Activated gamma-delta T cell (primary cell): ENCODE measurements around the gene ARHGAP12.
"Not testable (repeated sequence)": the region's sequence is repeated elsewhere in the genome, so short reads cannot be mapped to it uniquely, and the experiment has no call there.

Experiments used
- DNase-seq: peaks from one replicate; lab custom pipeline; 2025; lab: John Stamatoyannopoulos, UW

The ARHGAP12 gene

DNA sequence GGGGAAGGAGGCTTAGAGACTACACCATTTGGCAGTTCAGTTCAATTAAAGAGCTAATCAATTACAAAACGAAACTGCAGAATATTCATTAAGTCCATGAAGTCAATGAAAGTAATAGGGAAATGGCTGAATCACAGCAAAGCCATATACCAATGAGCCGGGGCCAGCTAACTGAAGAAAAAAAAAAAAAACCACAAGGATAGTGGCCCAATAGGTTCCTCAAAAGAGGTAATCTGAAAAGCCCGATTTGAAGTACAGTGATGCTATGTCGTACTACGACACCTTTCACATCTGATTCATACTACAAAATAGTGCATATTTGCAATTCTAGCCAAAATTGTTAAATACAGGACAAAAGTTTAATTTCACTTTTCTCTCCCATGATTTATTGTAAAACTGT is 2.5 kb downstream of the ARHGAP12 start:
- no peak for DNase-seq

DNA sequence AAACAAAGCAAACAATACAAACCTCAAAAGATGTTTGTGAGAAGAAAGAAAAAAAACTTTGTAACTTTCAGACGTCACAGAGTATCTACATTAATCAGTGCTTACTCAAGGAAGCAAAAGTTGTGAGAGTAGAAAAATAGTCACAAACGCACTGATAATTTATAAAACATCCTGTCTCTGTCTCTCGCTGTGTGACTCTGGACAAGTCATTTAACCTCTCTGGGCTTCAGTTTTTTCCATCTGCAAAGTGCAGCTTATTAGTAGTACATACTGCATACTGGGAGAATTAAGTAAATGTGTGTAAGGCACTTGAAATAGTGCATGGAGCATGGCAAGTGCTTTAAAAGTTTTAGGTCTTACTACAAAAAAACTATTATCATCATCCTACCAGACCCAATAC is 3.8 kb downstream of the ARHGAP12 start:
- no peak for DNase-seq

DNA sequence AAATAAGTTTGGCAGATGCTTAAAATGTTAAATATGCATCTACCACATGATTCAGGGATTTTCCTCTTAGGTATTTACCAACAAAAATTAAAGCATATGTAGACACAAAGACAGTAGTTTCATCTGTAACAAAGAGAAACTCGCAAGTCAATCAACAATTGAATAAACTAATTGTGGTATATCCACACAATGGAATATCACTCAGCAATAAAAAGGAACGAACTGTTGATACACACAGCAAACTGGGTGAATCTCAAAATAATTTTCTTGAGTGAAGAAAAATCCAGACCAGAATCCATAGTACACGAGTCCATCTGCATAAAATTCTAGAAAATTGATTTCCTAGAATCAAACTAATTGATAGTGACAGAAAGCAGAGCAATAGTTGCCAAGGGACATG is 5.2 kb downstream of the ARHGAP12 start:
- DNase-seq = no peak

DNA sequence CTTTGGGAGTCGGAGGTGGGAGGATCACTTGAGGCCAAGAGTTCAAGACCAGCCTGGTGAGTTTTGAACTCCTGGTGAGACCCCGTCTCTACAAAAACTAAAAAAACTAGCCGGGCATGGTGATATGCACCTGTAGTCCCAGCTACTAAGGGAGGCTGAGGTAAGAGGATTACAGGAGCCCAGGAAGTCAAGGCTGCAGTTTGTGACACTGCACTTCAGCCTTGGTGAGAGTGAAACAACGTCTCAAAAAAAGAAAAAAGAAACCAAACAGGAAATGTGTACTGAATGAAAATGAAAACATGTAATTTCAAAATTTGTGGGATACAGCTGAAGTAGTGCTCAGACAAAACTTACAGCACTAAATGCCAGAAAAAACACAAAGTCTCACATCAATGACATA is 7.6 kb downstream of the ARHGAP12 start:
- DNase-seq = no peak

DNA sequence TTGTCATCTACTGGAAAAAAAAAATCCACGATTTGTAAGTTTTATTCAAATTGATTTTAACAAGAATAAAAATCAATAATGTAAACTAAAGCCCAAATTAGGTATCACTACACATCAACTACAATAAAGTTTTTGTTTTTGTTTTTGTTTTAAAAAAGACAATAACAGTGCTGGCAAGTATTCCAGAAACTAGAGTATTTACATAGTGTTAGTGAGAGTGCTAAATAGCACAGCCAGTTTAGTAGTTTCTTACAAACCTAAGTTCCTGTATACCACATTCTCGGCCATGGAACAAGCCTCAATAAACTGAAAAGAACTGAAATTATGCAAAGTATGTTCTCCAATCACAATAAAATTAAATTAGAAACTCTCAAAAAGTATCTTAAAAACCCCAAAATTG is 8.1 kb downstream of the ARHGAP12 start:
- DNase-seq = no peak

DNA sequence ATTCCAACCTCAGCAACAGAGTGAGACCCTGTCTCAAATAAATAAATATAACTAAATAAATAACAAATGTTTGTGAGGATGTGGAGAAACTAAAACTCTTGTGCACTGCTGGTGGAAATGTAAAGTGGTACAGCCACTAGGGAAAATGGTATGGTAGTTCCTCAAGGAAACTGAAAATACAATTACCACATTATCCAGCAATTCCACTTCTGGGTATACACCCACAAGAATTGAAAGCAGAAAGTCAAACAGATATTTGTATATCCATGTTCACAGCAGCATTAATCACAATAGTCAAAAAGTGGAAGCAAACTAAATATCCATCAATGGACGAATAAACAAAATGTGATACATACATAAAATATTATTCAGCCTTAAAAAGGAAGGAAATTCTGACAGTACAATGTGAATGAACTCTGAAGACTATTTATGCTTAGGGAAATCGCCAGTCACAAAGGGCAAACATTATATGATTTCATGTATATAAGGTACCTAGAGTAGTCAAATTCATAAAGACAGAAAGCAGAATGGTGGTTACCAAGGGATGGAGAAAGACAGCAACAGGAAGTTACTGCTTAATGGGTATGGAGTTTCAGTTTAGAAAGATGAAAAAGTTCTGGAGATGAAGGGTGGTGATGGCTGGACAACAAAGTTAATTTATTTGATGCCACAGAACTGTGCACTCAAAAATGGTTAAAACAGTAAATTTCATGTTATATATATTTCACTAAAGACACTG is 9.8 kb downstream of the ARHGAP12 start:
- no peak for DNase-seq

DNA sequence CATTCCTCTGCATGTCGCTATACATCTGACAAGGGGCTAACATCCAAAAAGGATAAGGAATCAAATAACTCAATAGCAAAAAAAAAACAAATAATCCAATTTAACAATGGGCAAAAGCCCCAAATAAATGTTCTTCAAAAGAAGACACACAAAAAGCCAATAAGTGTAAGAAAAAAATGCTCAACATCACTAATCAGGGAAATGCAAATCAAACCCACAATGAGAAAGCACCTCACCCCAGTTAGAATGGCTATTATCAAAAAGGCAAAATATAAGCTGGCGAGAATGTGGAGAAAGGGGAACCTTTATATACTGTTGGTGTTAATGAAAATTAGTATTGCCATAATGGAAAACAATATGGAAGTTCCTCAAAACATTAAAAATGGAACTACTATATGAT is 14.3 kb downstream of the ARHGAP12 start:
- DNase-seq = no peak

DNA sequence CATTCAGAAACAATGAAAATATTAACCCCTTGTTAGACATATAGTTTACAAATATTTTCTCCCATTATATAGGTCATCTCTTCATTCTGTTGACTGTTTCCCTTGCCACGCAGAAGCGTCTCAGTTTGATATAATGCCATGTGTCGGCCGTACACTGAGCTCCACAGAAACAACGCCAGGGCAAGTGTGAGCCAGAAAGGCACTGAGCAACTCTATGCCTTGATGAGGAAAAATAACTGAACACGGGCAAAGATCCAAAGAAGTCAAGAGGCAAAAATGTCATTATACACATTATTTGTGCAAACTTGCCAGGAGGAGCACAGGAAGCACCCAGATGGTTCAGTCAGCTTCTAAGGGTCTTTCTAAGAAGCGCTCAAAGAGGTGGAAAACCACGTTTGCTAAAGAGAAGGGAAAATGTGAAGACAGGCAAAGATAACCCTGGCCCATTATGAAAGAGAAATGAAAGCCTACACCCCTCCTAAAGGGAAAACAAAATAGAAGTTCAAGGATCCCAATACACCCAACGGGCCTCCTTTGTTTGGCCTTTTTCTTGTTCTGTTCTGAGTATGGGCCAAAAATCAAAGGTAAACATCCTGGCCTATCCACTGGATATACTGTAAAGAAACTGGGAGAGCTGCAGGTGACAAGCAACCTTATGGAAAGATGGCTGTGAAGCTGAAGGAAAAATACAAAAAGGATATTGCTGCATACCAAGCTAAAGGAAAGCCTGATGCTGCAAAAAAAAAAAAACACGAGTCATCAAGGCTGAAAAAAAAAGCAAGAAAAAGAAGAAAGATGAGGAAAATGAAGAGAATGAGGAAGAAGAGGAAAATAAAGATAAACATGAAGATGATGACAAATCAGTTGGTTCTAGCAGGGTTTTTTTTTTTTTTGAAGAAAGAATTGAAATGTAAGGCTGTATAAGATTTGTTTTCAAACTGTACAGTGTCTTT is 15.5 kb downstream of the ARHGAP12 start:
- no peak for DNase-seq

DNA sequence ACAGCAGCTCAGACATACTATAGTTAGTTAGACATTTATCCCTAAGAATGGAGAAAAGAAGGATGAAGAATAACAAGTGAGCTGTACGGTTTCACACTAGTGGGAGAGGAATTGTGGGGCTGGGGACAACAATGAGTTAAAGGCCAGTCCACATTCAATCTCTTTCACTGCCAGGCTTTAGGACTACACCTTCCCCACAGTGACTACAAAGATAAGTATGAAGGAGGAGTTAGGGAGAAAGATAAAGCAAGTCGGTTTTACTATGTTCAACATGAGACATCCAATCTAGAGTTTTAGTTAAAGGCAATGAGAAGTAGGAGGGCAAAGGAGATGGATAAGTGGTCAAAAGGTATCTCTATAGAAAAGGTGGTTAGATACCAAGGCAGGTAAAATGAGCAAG is 16.3 kb downstream of the ARHGAP12 start:
- no peak for DNase-seq

DNA sequence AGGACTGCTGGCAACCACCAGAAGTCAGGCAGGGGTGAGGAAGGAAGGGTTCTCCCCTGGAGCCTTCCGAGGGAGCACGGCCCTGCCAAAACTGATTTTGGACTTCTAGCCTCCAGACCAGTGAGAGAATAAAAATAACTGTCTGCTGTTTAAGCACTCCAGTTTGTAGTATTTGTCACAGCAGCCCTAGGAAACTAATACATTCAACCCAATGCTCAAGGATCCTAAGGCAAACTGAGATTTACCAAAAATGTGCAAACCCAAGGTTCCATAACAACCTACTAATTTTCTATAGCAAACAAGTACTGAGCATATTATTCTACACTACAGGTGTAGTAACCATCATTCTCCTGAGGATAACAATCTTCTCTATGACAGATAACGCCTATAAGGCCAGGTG is 18.6 kb downstream of the ARHGAP12 start:
- DNase-seq = no peak

DNA sequence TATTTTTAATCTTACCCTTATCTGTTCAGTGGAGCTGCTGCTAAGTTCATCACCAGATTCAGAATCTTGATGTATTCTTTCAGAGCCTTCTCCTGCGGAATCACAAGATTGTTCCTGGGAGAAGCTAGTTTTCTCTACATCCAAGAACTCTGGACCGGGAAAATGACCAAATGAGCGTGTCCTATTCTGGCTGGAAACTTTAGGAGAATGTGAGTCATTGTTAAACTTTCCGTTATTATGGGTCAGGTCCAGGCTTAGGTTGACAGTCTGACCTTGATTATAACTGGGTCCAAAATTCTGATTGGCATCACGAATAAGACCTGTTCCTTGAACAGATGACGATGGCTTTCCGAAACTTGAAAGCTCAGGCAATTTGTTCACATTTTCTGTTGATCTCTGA is 20.5 kb downstream of the ARHGAP12 start:
- no peak for DNase-seq

DNA sequence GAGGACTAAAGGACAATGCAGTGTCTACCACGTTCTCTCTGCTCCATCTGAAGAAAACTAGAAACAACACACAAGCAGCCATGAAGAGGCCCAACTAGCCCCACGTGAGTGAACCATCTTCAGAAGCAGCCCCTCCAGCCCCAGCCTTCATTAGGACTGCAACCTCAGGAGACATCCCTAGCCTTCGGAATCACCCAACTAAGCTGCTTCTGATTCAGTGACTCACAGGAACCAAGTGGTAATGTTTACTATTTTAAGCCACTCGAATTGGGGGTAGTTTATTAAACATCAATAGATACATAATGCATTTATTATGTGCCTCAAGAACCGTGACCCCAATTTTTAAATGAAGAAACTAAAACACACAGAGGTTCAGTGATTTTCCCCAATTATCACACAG is 22.6 kb downstream of the ARHGAP12 start:
- DNase-seq = no peak

DNA sequence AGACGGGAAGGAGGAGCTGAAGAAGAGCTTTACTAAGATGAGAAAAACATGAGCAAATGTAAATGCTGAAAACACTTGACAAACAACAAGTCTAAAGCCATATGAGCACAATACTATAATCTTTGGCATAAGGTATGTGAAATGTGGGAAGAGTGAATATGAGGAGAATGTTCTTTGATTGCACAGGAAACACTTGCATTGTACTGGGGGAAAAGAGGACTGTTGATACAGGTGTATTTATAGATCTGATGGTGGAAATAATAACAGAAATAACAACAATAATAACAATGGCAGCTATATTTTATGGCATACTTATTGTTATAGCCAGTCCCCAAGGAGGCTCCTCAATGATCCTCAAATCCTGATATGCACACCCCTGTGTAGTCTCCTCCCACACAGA is 23.0 kb downstream of the ARHGAP12 start:
- DNase-seq = no peak

DNA sequence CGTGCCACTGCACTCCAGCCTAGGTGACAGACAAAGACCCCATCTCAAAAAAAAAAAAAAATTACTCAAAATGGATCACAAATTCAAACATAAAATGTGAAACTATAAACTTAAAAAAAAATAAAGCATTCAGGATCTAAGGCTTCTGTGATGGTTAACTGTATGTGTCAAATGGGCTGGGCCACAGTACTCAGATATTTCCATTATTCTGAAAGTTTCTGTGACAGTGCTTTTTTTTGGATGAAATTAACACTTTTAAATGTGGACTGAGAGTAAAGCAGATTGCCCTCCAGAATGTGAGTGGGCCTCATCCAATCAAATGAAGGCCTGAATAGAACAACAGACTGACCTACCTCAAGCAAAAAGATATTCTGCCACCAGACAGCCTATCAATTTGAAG is 26.0 kb downstream of the ARHGAP12 start:
- DNase-seq = no peak

DNA sequence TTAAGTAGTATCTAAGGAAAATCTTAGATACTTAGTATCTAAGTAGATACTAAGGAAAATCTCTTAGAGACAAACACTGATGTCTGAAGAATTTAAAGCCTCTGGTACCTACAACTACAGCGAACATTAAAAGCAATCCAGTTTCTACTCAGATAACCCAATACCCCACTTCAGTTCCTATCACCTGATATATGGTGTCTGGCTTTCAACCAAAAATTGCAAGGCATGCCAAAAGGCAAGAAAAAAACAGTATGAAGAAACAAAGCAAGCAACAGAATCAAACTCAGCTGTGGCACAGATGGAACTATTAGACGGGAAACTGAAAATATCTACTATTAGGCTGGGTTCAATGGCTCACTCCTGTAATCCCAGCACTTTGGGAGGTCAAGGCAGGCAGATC is 31.1 kb downstream of the ARHGAP12 start:
- no peak for DNase-seq

DNA sequence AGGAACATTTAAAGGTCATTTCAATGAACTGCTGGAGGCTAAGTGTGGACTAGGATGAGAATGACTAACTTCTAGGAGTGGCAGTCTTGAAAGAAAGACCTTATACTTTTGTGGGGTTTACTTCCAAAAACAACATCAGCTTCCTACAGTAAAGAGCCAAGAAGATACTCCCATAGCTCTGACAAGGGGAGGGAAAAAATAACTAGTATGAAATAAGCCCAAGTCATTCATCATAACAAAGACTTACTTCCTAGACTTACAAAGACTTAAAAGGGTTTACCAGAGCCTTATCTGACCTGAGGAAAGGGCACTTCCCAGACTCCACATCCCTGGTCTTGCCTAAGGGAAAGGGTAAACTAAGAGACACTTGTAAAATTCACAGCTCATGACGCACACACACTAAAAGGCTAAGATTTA is 31.7 kb downstream of the ARHGAP12 start:
- no peak for DNase-seq

DNA sequence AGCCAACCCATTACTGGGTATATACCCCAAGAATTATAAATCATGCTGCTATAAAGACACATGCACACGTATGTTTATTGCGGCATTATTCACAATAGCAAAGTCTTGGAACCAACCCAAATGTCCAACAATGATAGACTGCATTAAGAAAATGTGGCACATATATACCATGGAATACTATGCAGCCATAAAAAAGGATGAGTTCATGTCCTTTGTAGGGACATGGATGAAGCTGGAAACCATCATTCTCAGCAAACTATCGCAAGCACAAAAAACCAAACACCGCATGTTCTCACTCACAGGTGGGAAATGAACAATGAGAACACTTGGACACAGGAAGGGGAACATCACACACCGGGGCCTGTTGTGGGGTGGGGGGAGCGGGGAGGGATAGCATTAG is 32.9 kb downstream of the ARHGAP12 start:
- DNase-seq = not testable (repeated sequence)

DNA sequence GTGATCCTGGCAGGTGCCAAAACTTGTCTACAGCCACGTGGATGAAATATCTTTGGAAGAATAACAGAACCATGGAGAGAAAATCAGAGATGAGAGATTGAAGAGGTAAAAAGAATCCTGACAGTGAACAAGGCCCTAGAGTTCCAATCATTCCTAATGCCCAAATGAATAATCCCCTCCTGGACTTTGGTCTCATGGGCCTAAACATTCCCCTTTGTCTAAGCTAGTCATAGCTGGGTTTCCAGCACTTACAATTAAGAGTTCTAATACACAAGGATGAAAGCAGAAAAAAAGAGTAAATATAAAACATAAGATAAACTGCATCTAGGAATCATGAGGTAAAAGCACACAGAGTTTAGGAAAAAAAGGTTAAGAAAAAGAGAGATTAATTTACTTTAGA is 40.2 kb downstream of the ARHGAP12 start:
- no peak for DNase-seq

DNA sequence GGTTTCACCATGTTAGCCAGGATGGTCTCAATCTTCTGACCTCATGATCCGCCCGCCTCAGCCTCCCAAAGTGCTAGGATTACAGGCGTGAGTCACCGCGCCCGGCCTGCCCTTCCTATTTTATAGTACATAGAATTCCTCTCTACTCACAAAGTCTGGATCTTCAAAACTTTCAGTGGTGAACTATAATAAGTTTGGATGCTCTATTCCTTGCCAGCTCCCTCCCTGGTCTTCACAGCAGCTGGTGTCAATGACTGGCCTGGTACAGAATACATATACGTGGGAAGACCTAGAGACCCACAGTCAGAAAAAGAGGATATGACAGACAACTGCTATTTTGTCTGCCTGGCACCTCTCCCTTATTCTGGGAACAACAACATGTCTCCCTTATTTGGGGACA is 40.8 kb downstream of the ARHGAP12 start:
- DNase-seq = no peak

DNA sequence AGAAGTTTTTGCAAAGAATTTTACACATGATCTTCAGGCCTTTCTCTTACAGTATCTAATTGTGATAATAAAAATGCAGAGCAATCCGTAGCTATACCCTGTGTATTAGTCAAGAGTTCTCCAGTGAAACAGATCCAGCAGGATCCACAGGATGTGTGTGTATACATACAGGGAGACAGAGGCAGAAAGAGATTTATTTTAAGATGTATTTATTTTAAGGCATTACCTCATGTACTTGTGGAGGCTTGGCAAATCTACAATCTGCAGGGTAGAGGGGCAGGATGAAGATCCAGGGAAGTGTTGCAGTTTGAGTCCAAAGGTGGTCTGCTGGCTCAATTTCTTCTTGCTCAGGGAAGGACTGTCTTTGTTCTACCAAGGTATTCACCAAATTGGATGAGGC is 41.7 kb downstream of the ARHGAP12 start:
- no peak for DNase-seq

DNA sequence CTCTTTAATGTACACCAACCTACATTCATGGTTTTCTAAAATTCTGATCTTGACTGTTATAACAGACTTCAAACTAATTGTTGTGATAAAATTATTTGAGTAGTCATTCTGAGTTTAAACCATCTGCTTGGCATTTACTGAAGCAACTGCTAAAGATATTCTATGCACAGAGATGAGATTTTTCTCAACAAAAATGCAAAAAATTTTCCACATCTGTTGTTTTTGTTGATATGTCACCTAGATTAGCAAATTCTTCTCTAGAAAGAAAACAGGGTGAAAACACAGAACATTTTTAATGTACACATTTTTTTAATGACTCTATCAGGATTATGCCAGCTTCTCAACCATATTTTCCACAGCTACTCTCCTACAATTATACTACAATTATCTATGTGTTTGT is 42.7 kb downstream of the ARHGAP12 start:
- no peak for DNase-seq

DNA sequence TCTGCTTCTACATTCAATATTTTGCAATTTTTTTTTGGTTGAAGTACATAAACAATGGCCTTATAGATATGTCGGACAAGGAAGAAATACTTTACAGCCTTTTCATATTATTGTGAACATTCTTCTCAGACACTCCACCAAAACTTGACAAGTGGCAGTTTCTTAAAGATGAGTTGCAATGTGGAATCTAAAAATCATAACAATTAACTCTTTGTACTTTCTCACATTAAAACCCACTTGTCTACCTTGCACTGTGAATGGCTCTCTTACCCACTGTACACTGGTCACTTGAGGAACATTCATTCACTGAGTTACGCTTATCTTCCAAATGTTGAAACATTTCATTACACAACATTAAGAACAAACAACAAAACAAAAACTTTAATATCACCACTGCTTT is 44.2 kb downstream of the ARHGAP12 start:
- no peak for DNase-seq

DNA sequence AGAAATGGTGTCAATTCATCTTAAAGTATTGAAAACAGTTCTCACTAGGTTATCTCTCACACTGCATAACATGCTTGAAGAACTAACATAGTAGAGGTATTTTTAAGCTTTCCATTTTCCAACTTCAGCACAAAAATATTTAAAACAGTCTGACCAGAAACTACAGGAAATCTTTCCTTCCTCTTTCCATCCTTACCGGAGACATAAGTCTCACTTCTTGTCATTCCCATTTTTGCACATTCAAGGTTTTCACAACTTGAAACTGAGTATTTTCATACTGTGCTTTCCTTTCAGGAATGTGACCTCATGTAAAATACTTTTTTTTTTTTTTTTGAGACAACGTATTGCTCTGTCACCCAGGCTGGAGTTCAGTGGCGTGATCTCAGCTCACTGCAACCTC is 45.2 kb downstream of the ARHGAP12 start:
- no peak for DNase-seq
